Measurements from ENCODE around the gene DOCK11.
A peak's percentile ranks its signal among the peaks of the same experiment; 100 is the strongest.

DOCK11 gene

GRCh38 chrX:118634336-118634735 is 138.7 kb downstream of the DOCK11 start:
- no peak for DNase-seq

GRCh38 chrX:118637997-118638396 is 142.4 kb downstream of the DOCK11 start:
- DNase-seq = no peak

- no peak for DNase-seq
These were observed 148.8 kb downstream of the DOCK11 start for GRCh38 chrX:118644378-118644777.

- no peak for DNase-seq
These were observed 157.1 kb downstream of the DOCK11 start for GRCh38 chrX:118652717-118653116.

- peak; percentile 63 for DNase-seq
These were observed 158.7 kb downstream of the DOCK11 start for GRCh38 chrX:118654331-118654730.

- peak; percentile 19 for DNase-seq
These were observed 160.1 kb downstream of the DOCK11 start for GRCh38 chrX:118655561-118656246.

- DNase-seq = no peak
These were observed 161.8 kb downstream of the DOCK11 start for GRCh38 chrX:118657413-118657812.

- DNase-seq = no peak
These were observed 164.5 kb downstream of the DOCK11 start for GRCh38 chrX:118660085-118660484.

GRCh38 chrX:118665204-118665603 is 169.6 kb downstream of the DOCK11 start:
- no peak for DNase-seq

- DNase-seq = no peak
These were observed 170.9 kb downstream of the DOCK11 start for GRCh38 chrX:118666521-118666920.

- DNase-seq = no peak
These were observed 173.8 kb downstream of the DOCK11 start for GRCh38 chrX:118669435-118669834.

- DNase-seq = peak; percentile 63
These were observed 179.8 kb downstream of the DOCK11 start for GRCh38 chrX:118675326-118675965.

GRCh38 chrX:118675966-118676349 is 180.3 kb downstream of the DOCK11 start:
- DNase-seq = no peak

GRCh38 chrX:118677318-118677717 is 181.7 kb downstream of the DOCK11 start:
- DNase-seq = no peak

- no peak for DNase-seq
These were observed 183.7 kb downstream of the DOCK11 start for GRCh38 chrX:118679290-118679689.

GRCh38 chrX:118682258-118683014 is 186.8 kb downstream of the DOCK11 start:
- DNase-seq = no peak

- DNase-seq = no peak
These were observed 189.8 kb downstream of the DOCK11 start for GRCh38 chrX:118685393-118685792.

GRCh38 chrX:118688935-118689334 is 193.3 kb downstream of the DOCK11 start:
- DNase-seq = no peak

- no peak for DNase-seq
These were observed 198.2 kb downstream of the DOCK11 start for GRCh38 chrX:118693843-118694242.

- DNase-seq = no peak
These were observed 199.0 kb downstream of the DOCK11 start for GRCh38 chrX:118694638-118695037.

GRCh38 chrX:118698516-118699170 is 203.0 kb downstream of the DOCK11 start:
- peak; percentile 65 for DNase-seq

GRCh38 chrX:118702741-118703140 is 207.1 kb downstream of the DOCK11 start:
- no peak for DNase-seq

- peak; percentile 48 for DNase-seq
These were observed 211.1 kb downstream of the DOCK11 start for GRCh38 chrX:118706681-118707080.

All from inflammatory macrophage treated with lipopolysaccharide for 4 hours (primary cell).